ENCODE data around the gene SGK2. TPM values are rescaled to one million over a fixed set of nuclear protein-coding genes. Genes with fewer than 3 reads are reported as not detected.
A peak's percentile ranks its signal among the peaks of the same experiment; 100 is the strongest.
"Not testable (repeated sequence)": the region's sequence is repeated elsewhere in the genome, so short reads cannot be mapped to it uniquely, and the experiment has no call there.

The SGK2 gene
- polyA plus RNA-seq, 1 of the 3 experiments (the other 2 are of a cell fraction): 0.21 TPM

DNA sequence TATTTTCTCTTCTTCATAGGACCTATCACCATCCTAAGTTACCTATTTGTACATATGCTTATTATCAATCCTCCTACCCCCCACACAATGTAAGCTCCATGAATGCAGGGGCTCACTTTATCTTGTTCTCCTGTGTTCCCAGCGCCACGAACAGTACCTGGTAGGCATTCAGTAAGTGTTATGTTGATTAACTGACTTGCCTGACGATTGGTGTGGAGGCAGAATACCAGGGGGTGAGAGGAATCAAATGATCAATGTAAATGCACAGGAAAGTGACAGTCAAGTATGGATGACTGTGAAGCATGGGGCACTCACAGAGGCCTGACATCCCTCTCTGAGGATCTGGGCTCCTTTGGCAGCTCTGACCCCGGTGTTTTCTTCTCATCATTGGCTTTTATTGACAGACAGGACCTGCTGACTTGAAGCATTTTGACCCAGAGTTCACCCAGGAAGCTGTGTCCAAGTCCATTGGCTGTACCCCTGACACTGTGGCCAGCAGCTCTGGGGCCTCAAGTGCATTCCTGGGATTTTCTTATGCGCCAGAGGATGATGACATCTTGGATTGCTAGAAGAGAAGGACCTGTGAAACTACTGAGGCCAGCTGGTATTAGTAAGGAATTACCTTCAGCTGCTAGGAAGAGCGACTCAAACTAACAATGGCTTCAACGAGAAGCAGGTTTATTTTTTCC is 25.8 kb downstream of the SGK2 start:
- Histone ChIP-seq H3K36me3 (replicated peaks in 1 of 2; ENCODE audit: control insufficient read depth in 1 of 2, insufficient read depth in 2 of 2, low read length in 1 of 2) (no peaks in the 10 kb centered on the region), H3K79me2 (ENCODE audit: insufficient read depth) (no peaks in the 10 kb centered on the region), H3K4me2 (no peak overlapping the region), H3K9me2 (no peaks in the 10 kb centered on the region), H2AFZ (ENCODE audit: low read depth) (no peak overlapping the region), H3K27ac (ENCODE audit: low read depth in 2 of 2, low read length in 1 of 2) (peak overlapping the region in 1 of 2 experiments; percentile 50; a peak in 2 of 4 replicates), H3K4me1 (ENCODE audit: control insufficient read depth in 1 of 2, insufficient read depth in 2 of 2, low read depth in 1 of 2, low read length in 1 of 2) (no peaks in the 10 kb centered on the region; a peak in 2 of 4 replicates), H3K27me3 (ENCODE audit: insufficient read depth) (no peaks in the 10 kb centered on the region), H4K20me1 (ENCODE audit: insufficient read depth) (no peaks in the 10 kb centered on the region), H3K9ac (no peak overlapping the region), H3K4me3 (ENCODE audit: low read depth in 2 of 2, low read length in 1 of 2) (no peak overlapping the region), H3K9me3 (no peaks in the 10 kb centered on the region), H3F3A (replicated peaks; ENCODE audit: insufficient read depth) (peaks cover 3% of the 10 kb centered on the region)
- ChIA-PET CTCF (interaction anchor here (1.1 to 1.2 kb wide), 2 partner anchors 15 to 46 kb away, joined by 3 to 6 read pairs; no protein-coding TSS in a partner anchor), POLR2A (no interaction called here)
- DNase-seq: no peak
- 80% methylated on average over 7 of the region's 7 CpGs for WGBS (ENCODE audit: low lambda C conversion rate)
- TF ChIP-seq NFIC (IDR thresholded peaks at IDR 0.05; ENCODE audit: borderline replicate concordance) (no peak), TCF12 (IDR thresholded peaks at IDR 0.05) (0 out of 2 replicates have a peak, but pooled peaks have one; percentile 4)

DNA sequence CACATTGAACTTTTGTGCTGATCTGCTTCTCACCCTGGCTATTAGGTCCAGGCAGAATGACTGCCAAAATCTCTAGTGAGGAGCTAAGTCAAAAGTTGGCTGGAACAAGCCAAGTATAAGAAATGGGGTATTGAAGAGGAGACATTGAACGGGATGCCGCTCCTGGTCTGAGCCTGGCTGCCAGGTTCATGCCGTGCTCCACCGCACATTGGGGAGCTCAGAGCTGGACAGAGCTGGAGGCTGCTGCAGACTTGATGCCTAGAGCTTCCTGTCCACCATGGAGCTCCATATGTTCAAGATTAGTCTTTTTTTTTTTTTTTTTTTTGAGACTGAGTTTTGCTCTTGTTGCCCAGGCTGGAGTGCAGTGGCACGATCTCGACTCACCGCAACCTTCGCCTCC is 27.8 kb downstream of the SGK2 start:
- CTCF ChIA-PET: interaction anchor here (2.9 kb wide), 1 partner anchor 48 kb away, joined by 11 read pairs; no protein-coding TSS in a partner anchor
- POLR2A ChIA-PET: no interaction called here

DNA sequence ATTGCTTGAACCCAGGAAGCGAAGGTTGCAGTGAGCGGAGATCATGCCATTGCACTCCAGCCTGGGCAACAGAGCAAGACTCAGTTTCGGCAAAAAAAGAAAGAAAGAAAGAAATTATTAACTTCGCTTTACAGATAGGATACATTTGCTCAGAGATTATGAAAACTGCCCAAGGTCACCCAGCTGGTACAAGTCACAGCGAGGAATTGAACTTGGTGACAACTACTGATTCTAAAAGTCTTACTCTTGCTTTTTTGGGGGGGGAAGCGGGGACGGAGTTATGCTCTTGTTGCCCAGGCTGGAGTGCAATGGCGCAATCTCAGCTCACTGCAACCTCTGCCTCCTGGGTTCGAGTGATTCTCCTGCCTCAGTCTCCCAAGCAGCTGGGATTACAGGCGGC is 29.7 kb downstream of the SGK2 start:
- 96% methylated on average over 10 of the region's 10 CpGs for WGBS (ENCODE audit: low lambda C conversion rate)
- DNase-seq; H3K9me2 ChIP-seq; H3K9ac ChIP-seq; H3K27me3 ChIP-seq (ENCODE audit: insufficient read depth); H3K4me3 ChIP-seq (ENCODE audit: low read depth in 2 of 2, low read length in 1 of 2); H2AFZ ChIP-seq (ENCODE audit: low read depth); H3K9me3 ChIP-seq; H3K4me1 ChIP-seq (ENCODE audit: control insufficient read depth in 1 of 2, insufficient read depth in 2 of 2, low read depth in 1 of 2, low read length in 1 of 2); H3K36me3 ChIP-seq (replicated peaks in 1 of 2; ENCODE audit: control insufficient read depth in 1 of 2, insufficient read depth in 2 of 2, low read length in 1 of 2); H3K4me2 ChIP-seq; H4K20me1 ChIP-seq (ENCODE audit: insufficient read depth); POLR2A ChIA-PET; H3F3A ChIP-seq (replicated peaks; ENCODE audit: insufficient read depth); H3K27ac ChIP-seq (ENCODE audit: low read depth in 2 of 2, low read length in 1 of 2): not testable (repeated sequence)
- H3K79me2 ChIP-seq (ENCODE audit: insufficient read depth): peaks cover 21% of the 10 kb centered on the region
- CTCF ChIA-PET: interaction anchor here (1.2 to 2.9 kb wide), 3 partner anchors 50 to 140 kb away, joined by 3 to 11 read pairs (median 4); no protein-coding TSS in a partner anchor

More for the DNA sequence above, 27.8 kb downstream of the SGK2 start:
- Histone ChIP-seq H3K36me3 (replicated peaks in 1 of 2; ENCODE audit: control insufficient read depth in 1 of 2, insufficient read depth in 2 of 2, low read length in 1 of 2) (no peaks in the 10 kb centered on the region), H3K4me2 (no peak overlapping the region), H3K27ac (ENCODE audit: low read depth in 2 of 2, low read length in 1 of 2) (no peak overlapping the region), H3K9ac (no peak overlapping the region), H3F3A (replicated peaks; ENCODE audit: insufficient read depth) (peaks cover 3% of the 10 kb centered on the region), H3K9me2 (no peaks in the 10 kb centered on the region), H3K4me3 (ENCODE audit: low read depth in 2 of 2, low read length in 1 of 2) (no peak overlapping the region), H4K20me1 (ENCODE audit: insufficient read depth) (no peaks in the 10 kb centered on the region), H3K27me3 (ENCODE audit: insufficient read depth) (no peaks in the 10 kb centered on the region), H3K79me2 (ENCODE audit: insufficient read depth) (peaks cover 8% of the 10 kb centered on the region), H3K9me3 (no peaks in the 10 kb centered on the region), H3K4me1 (ENCODE audit: control insufficient read depth in 1 of 2, insufficient read depth in 2 of 2, low read depth in 1 of 2, low read length in 1 of 2) (peaks cover 0 to 6% of the 10 kb centered on the region in 2 experiments; a peak in 2 of 4 replicates), H2AFZ (ENCODE audit: low read depth) (no peak overlapping the region)
- WGBS (ENCODE audit: low lambda C conversion rate): 90% methylated on average over 8 of the region's 8 CpGs
- DNase-seq: no peak
- TF ChIP-seq JUND (IDR thresholded peaks at IDR 0.05): no peak
- TF ChIP-seq ELF1 (IDR thresholded peaks at IDR 0.05): no peak
- no peak for TF ChIP-seq RXRA (IDR thresholded peaks at IDR 0.05; ENCODE audit: borderline replicate concordance, low read depth)
- TF ChIP-seq CHD2 (IDR thresholded peaks at IDR 0.05; ENCODE audit: low read length, partially characterized antibody): no peak
- TF ChIP-seq TEAD4 (IDR thresholded peaks at IDR 0.05; ENCODE audit: borderline replicate concordance, insufficient read depth): no peak
- no peak for TF ChIP-seq FOXM1 (IDR thresholded peaks at IDR 0.05; ENCODE audit: low read depth)
- TF ChIP-seq MXI1 (IDR thresholded peaks at IDR 0.05; ENCODE audit: low read depth, low read length): no peak
- TF ChIP-seq GABPA (IDR thresholded peaks at IDR 0.05; ENCODE audit: low read depth): no peak
- TF ChIP-seq TCF12 (IDR thresholded peaks at IDR 0.05): no peak
- no peak for TF ChIP-seq FOXJ3 (CRISPR knock-in tag; IDR thresholded peaks at IDR 0.05)
